Measurements from ENCODE around the gene XYLT2.

Gene XYLT2

GRCh38 chr17:50363217-50364060 is 17.5 kb downstream of the XYLT2 start:
- DNase-seq (ENCODE audit: low spot score): no peak

- DNase-seq (ENCODE audit: low spot score): no peak
Measured at GRCh38 chr17:50364061-50364458, 18.1 kb downstream of the XYLT2 start.

GRCh38 chr17:50364715-50365114 is 18.8 kb downstream of the XYLT2 start:
- DNase-seq (ENCODE audit: low spot score): no peak

- no peak for DNase-seq (ENCODE audit: low spot score)
Measured at GRCh38 chr17:50365165-50365564, 19.2 kb downstream of the XYLT2 start.

GRCh38 chr17:50365649-50366393 is 19.9 kb downstream of the XYLT2 start:
- no peak for DNase-seq (ENCODE audit: low spot score)

- DNase-seq (ENCODE audit: low spot score): no peak
Measured at GRCh38 chr17:50367401-50367800, 21.5 kb downstream of the XYLT2 start.

- DNase-seq (ENCODE audit: low spot score): no peak
Measured at GRCh38 chr17:50370052-50370451, 24.1 kb downstream of the XYLT2 start.

GRCh38 chr17:50371526-50371925 is 25.6 kb downstream of the XYLT2 start:
- no peak for DNase-seq (ENCODE audit: low spot score)

GRCh38 chr17:50372222-50372757 is 26.4 kb downstream of the XYLT2 start:
- DNase-seq (ENCODE audit: low spot score): no peak

- DNase-seq (ENCODE audit: low spot score): peak; percentile 88
Measured at GRCh38 chr17:50372758-50373556, 27.0 kb downstream of the XYLT2 start, which contains the start of the genes EME1 and MRPL27. Gene EME1, plus strand, starts transcription at chr17:50373229. Its CDS starts 1,980 bp downstream, at chr17:50375209. Gene MRPL27, minus strand, starts transcription at chr17:50373184. Its CDS starts 14 bp downstream, at chr17:50373170.

- no peak for DNase-seq (ENCODE audit: low spot score)
Measured at GRCh38 chr17:50373705-50374104, 27.8 kb downstream of the XYLT2 start.

GRCh38 chr17:50375858-50376538 is 30.1 kb downstream of the XYLT2 start:
- DNase-seq (ENCODE audit: low spot score): no peak

GRCh38 chr17:50379351-50380132 is 33.6 kb downstream of the XYLT2 start:
- DNase-seq (ENCODE audit: low spot score): no peak

- DNase-seq (ENCODE audit: low spot score): no peak
Measured at GRCh38 chr17:50380369-50381259, 34.7 kb downstream of the XYLT2 start.

GRCh38 chr17:50381260-50381815 is 35.4 kb downstream of the XYLT2 start:
- no peak for DNase-seq (ENCODE audit: low spot score)

- no peak for DNase-seq (ENCODE audit: low spot score)
Measured at GRCh38 chr17:50381920-50382319, 36.0 kb downstream of the XYLT2 start.

- no peak for DNase-seq (ENCODE audit: low spot score)
Measured at GRCh38 chr17:50382931-50383330, 37.0 kb downstream of the XYLT2 start.

GRCh38 chr17:50386510-50386909 is 40.6 kb downstream of the XYLT2 start:
- no peak for DNase-seq (ENCODE audit: low spot score)

GRCh38 chr17:50388728-50389127 is 42.8 kb downstream of the XYLT2 start:
- no peak for DNase-seq (ENCODE audit: low spot score)
